ENCODE data around the gene NDUFV1.

- TF ChIP-seq, protein P1, sequence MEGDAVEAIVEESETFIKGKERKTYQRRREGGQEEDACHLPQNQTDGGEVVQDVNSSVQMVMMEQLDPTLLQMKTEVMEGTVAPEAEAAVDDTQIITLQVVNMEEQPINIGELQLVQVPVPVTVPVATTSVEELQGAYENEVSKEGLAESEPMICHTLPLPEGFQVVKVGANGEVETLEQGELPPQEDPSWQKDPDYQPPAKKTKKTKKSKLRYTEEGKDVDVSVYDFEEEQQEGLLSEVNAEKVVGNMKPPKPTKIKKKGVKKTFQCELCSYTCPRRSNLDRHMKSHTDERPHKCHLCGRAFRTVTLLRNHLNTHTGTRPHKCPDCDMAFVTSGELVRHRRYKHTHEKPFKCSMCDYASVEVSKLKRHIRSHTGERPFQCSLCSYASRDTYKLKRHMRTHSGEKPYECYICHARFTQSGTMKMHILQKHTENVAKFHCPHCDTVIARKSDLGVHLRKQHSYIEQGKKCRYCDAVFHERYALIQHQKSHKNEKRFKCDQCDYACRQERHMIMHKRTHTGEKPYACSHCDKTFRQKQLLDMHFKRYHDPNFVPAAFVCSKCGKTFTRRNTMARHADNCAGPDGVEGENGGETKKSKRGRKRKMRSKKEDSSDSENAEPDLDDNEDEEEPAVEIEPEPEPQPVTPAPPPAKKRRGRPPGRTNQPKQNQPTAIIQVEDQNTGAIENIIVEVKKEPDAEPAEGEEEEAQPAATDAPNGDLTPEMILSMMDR (IDR thresholded peaks at IDR 0.05 in 4 of 5, conservative IDR thresholded peaks at IDR 0.05 in 1 of 5) = no peak
- TF ChIP-seq POLR2A (IDR thresholded peaks at IDR 0.05) = no peak
Measured at GRCh38 chr11:67607507-67607906, 771 bp downstream of the NDUFV1 start.
